Measurements from ENCODE around the gene MPV17L2. TPM values are rescaled to one million over a fixed set of nuclear protein-coding genes. Genes with fewer than 3 reads are reported as not detected.

The MPV17L2 gene
- total RNA-seq, 1 experiment from 2014 or later, result 13.3 TPM

GRCh38 chr19:18183529-18183928, 9.5 kb upstream of the MPV17L2 start:
- Histone ChIP-seq H3K4me3 (ENCODE audit: low read depth in 2 of 2, low read length in 2 of 2) (no peak overlapping the region), H3K36me3 (ENCODE audit: control insufficient read depth, insufficient read depth, low read length) (no peaks in the 10 kb centered on the region), H3K9me3 (ENCODE audit: control insufficient read depth, insufficient read depth, low read depth, low read length) (no peaks in the 10 kb centered on the region), H3K27ac (ENCODE audit: low read length) (no peak overlapping the region), H3K27me3 (ENCODE audit: control insufficient read depth, insufficient read depth, low read length) (no peaks in the 10 kb centered on the region), H3K4me1 (ENCODE audit: control insufficient read depth, insufficient read depth, low read length) (no peaks in the 10 kb centered on the region)
- in situ Hi-C loops (cut with HindIII; ENCODE audit: low pct_unique_long_range_greater_than_20kb, low sequenced_read_pairs) (no loop called here), intact Hi-C loops (cut with micrococcal nuclease; ENCODE audit: unreplicated experiment) (no loop called here)
- no peak for TF ChIP-seq SIN3A (IDR thresholded peaks at IDR 0.05; ENCODE audit: borderline replicate concordance, insufficient read depth, low read depth, low read length)
- ChIA-PET CTCF (interaction anchor here (0.7 kb wide), 1 partner anchor 66 kb away, joined by 5 read pairs; no protein-coding TSS in a partner anchor), POLR2A (no interaction called here)
- no TSS peak for BruUV-seq (replicated peaks)
- no peak for DNase-seq (ENCODE audit: low read depth, low spot score)
- ATAC-seq, result no peak

- POLR2A ChIA-PET, result interaction anchor here (0.6 kb wide), 1 partner anchor 109 kb away, joined by 9 read pairs; no protein-coding TSS in a partner anchor
- no peaks in the 10 kb centered on the region for H3K27me3 ChIP-seq (ENCODE audit: control insufficient read depth, insufficient read depth, low read length)
- H3K36me3 ChIP-seq (ENCODE audit: control insufficient read depth, insufficient read depth, low read length), result no peaks in the 10 kb centered on the region
- ATAC-seq, result no peak
- no peaks in the 10 kb centered on the region for H3K4me1 ChIP-seq (ENCODE audit: control insufficient read depth, insufficient read depth, low read length)
- H3K27ac ChIP-seq (ENCODE audit: low read length), result no peak overlapping the region
- CTCF ChIA-PET, result no interaction called here
- DNase-seq (ENCODE audit: low read depth, low spot score), result no peak
- H3K9me3 ChIP-seq (ENCODE audit: control insufficient read depth, insufficient read depth, low read depth, low read length), result no peaks in the 10 kb centered on the region
- no peak overlapping the region for H3K4me3 ChIP-seq (ENCODE audit: low read depth in 2 of 2, low read length in 2 of 2)
- no TSS peak for BruUV-seq (replicated peaks)
- TF ChIP-seq REST (IDR thresholded peaks at IDR 0.05; ENCODE audit: insufficient read depth in 1 of 2, low read depth in 2 of 2, low read length in 1 of 2) (no peak), SIN3A (IDR thresholded peaks at IDR 0.05; ENCODE audit: borderline replicate concordance, insufficient read depth, low read depth, low read length) (no peak)
- in situ Hi-C loops (cut with HindIII; ENCODE audit: low pct_unique_long_range_greater_than_20kb, low sequenced_read_pairs), result no loop called here
- intact Hi-C loops (cut with micrococcal nuclease; ENCODE audit: unreplicated experiment), result no loop called here
These were observed 7.5 kb upstream of the MPV17L2 start for GRCh38 chr19:18185538-18185937.

- intact Hi-C loops (cut with micrococcal nuclease; ENCODE audit: unreplicated experiment), result no loop called here
- no TSS peak for BruUV-seq (replicated peaks)
- H3K4me1 ChIP-seq (ENCODE audit: control insufficient read depth, insufficient read depth, low read length), result peaks cover 7% of the 10 kb centered on the region
- TF ChIP-seq TCF7L2 (IDR thresholded peaks at IDR 0.05; ENCODE audit: low read depth, low read length), result no peak
- no peak for TF ChIP-seq SIN3A (IDR thresholded peaks at IDR 0.05; ENCODE audit: borderline replicate concordance, insufficient read depth, low read depth, low read length)
- no peak for TF ChIP-seq CTCF (IDR thresholded peaks at IDR 0.05)
- no peak for TF ChIP-seq REST (IDR thresholded peaks at IDR 0.05; ENCODE audit: insufficient read depth in 1 of 2, low read depth in 2 of 2, low read length in 1 of 2)
- no peak for TF ChIP-seq POLR2AphosphoS5 (IDR thresholded peaks at IDR 0.05; ENCODE audit: low read depth, low read length)
- H3K4me3 ChIP-seq (ENCODE audit: low read depth in 2 of 2, low read length in 2 of 2), result no peak overlapping the region
- no peaks in the 10 kb centered on the region for H3K27me3 ChIP-seq (ENCODE audit: control insufficient read depth, insufficient read depth, low read length)
- DNase-seq (ENCODE audit: low read depth, low spot score) (no peak), ATAC-seq (no peak)
- H3K9me3 ChIP-seq (ENCODE audit: control insufficient read depth, insufficient read depth, low read depth, low read length), result no peaks in the 10 kb centered on the region
- in situ Hi-C loops (cut with HindIII; ENCODE audit: low pct_unique_long_range_greater_than_20kb, low sequenced_read_pairs), result no loop called here
- no peak overlapping the region for H3K27ac ChIP-seq (ENCODE audit: low read length)
- CTCF ChIA-PET, result interaction anchor here (0.6 to 0.7 kb wide), 2 partner anchors 77 to 82 kb away, joined by 5 to 8 read pairs; no protein-coding TSS in a partner anchor
- no peaks in the 10 kb centered on the region; the same call in 1 of the 2 replicates for H3K36me3 ChIP-seq (ENCODE audit: control insufficient read depth, insufficient read depth, low read length)
- POLR2A ChIA-PET, result no interaction called here
These were observed 2.7 kb upstream of the MPV17L2 start for GRCh38 chr19:18190278-18190677.
